HepG2 (cell line): ENCODE measurements around the gene NTN5. TPM values are rescaled to one million over a fixed set of nuclear protein-coding genes. Genes with fewer than 3 reads are reported as not detected.
A peak's percentile ranks its signal among the peaks of the same experiment; 100 is the strongest.

Source experiments
- ARID2 ChIP-seq: sonication (generic); formaldehyde crosslinking; IDR thresholded peaks from 2 replicates; pipeline ENCODE4 v1.8.1; 2022; ENCODE audit warnings: mild to moderate bottlenecking, missing genetic modification reagents, borderline replicate concordance
- ATF4 ChIP-seq, 2 experiments: fragments of 450-650 bp in 1 of 2; sonication (generic) in 1 of 2; formaldehyde crosslinking; IDR thresholded peaks; 2 replicates each; pipeline versions ENCODE4 v1.5.0 to v1.8.0; 2020 to 2022; ENCODE audit warnings: mild to moderate bottlenecking in 1 of 2, missing genetic modification reagents in 1 of 2
- BHLHE40 ChIP-seq: IDR thresholded peaks from 2 replicates; pipeline ENCODE4 v1.6.1; 2011; ENCODE audit warnings: low read length, improper control_type of control experiment
- CHCHD3 ChIP-seq: sonication (generic); formaldehyde crosslinking; IDR thresholded peaks from 2 replicates; pipeline ENCODE4 v1.8.0; 2022; ENCODE audit warnings: mild to moderate bottlenecking, missing genetic modification reagents, moderate library complexity
- ETV5 ChIP-seq: IDR thresholded peaks from 2 replicates; pipeline ENCODE4 v1.6.1; 2018; ENCODE audit warnings: missing biosample characterization, missing genetic modification reagents, inconsistent platforms, borderline replicate concordance
- GPN1 ChIP-seq: sonication (generic); formaldehyde crosslinking; IDR thresholded peaks from 2 replicates; pipeline ENCODE4 v1.5.1; 2020; ENCODE audit warnings: missing genetic modification reagents, borderline replicate concordance
- HOMEZ ChIP-seq: IDR thresholded peaks from 2 replicates; pipeline ENCODE4 v1.6.1; 2016; ENCODE audit warnings: low read depth
- JDP2 ChIP-seq: sonication (generic); formaldehyde crosslinking; IDR thresholded peaks from 2 replicates; pipeline ENCODE4 v1.8.1; 2022; ENCODE audit warnings: missing genetic modification reagents, borderline replicate concordance
- MATR3 ChIP-seq: sonication (generic); formaldehyde crosslinking; IDR thresholded peaks from 2 replicates; pipeline ENCODE4 v1.4.0; 2020; ENCODE audit warnings: missing genetic modification reagents
- POLR2AphosphoS2 ChIP-seq: IDR thresholded peaks from 2 replicates; pipeline ENCODE4 v1.6.1; 2011; ENCODE audit warnings: low read depth, low read length, improper control_type of control experiment
- RAD51 ChIP-seq: fragments of 450-650 bp; IDR thresholded peaks from 2 replicates; pipeline ENCODE4 v1.6.1; 2016; ENCODE audit warnings: borderline replicate concordance
- SOX13 ChIP-seq, 3 experiments: fragments of 450-650 bp in 1 of 3; sonication (generic) in 1 of 3; formaldehyde crosslinking in 1 of 3; IDR thresholded peaks in 2 of 3; conservative IDR thresholded peaks in 1 of 3; 2 replicates each; pipeline versions ENCODE4 v1.5.0 to v1.6.1; 2016 to 2020; ENCODE audit warnings: antibody characterized with exemption in 1 of 3, mild to moderate bottlenecking in 1 of 3, missing compliant biosample characterization in 1 of 3, missing genetic modification reagents in 1 of 3, moderate library complexity in 1 of 3
- STAT5B ChIP-seq: sonication (generic); formaldehyde crosslinking; IDR thresholded peaks from 2 replicates; pipeline ENCODE4 v1.4.0; 2020; ENCODE audit warnings: missing genetic modification reagents
- ZC3H4 ChIP-seq: sonication (generic); formaldehyde crosslinking; IDR thresholded peaks from 2 replicates; pipeline ENCODE4 v1.4.0; 2020; ENCODE audit warnings: missing genetic modification reagents, borderline replicate concordance
- ZFP82 ChIP-seq: sonication (generic); formaldehyde crosslinking; IDR thresholded peaks from 2 replicates; pipeline ENCODE4 v1.5.1; 2020; ENCODE audit warnings: mild to moderate bottlenecking, missing genetic modification reagents, borderline replicate concordance
- ZNF18 ChIP-seq: sonication (generic); formaldehyde crosslinking; IDR thresholded peaks from 2 replicates; pipeline ENCODE4 v1.8.0; 2022; ENCODE audit warnings: mild to moderate bottlenecking, missing genetic modification reagents; ENCODE audit not compliant: insufficient replicate concordance
- ZNF292 ChIP-seq: sonication (generic); formaldehyde crosslinking; IDR thresholded peaks from 2 replicates; pipeline ENCODE4 v1.8.1; 2022; ENCODE audit warnings: mild to moderate bottlenecking, low read depth, missing genetic modification reagents, borderline replicate concordance
- ZNF296 ChIP-seq: sonication (generic); formaldehyde crosslinking; conservative IDR thresholded peaks from 2 replicates; pipeline ENCODE4 v1.5.0; 2020; ENCODE audit warnings: mild to moderate bottlenecking, missing genetic modification reagents
- ZNF503 ChIP-seq: sonication (generic); formaldehyde crosslinking; IDR thresholded peaks from 2 replicates; pipeline ENCODE4 v1.4.0; 2020; ENCODE audit warnings: missing genetic modification reagents
- ZNF644 ChIP-seq: IDR thresholded peaks from 2 replicates; pipeline ENCODE4 v1.6.1; 2016; ENCODE audit warnings: low read depth
- ZNF737 ChIP-seq: sonication (generic); formaldehyde crosslinking; IDR thresholded peaks from 2 replicates; pipeline ENCODE4 v1.5.0; 2020; ENCODE audit warnings: missing genetic modification reagents, mild to moderate bottlenecking, borderline replicate concordance
- ZNF761 ChIP-seq: sonication (generic); formaldehyde crosslinking; conservative IDR thresholded peaks from 2 replicates; pipeline ENCODE4 v1.4.0; 2020; ENCODE audit warnings: mild to moderate bottlenecking, missing genetic modification reagents
- ZNF780A ChIP-seq: sonication (generic); formaldehyde crosslinking; IDR thresholded peaks from 2 replicates; pipeline ENCODE4 v1.8.0; 2022; ENCODE audit warnings: mild to moderate bottlenecking, missing genetic modification reagents, moderate library complexity
- polyA plus RNA-seq, 8 experiments: library from polyadenylated mRNA; depleted of rRNA in 3 of 8; stranded (reverse) in 7 of 8; unstranded in 1 of 8; fragments of >200 nt; fragmentation: Illumina TruSeq in 4 of 8; extraction: Trizol in 4 of 8; gene quantifications; 2 replicates each; pipeline versions ENCODE4 v1.2.1 to v1.2.3, GENCODE V29; 2011 to 2016; ENCODE audit warnings: low read depth in 4 of 8, missing spikeins in 1 of 8, mixed read lengths in 1 of 8; ENCODE audit not compliant: insufficient read depth in 1 of 8
- total RNA-seq, 5 experiments: library from RNA; depleted of rRNA; stranded (reverse); fragments of >200 nt; fragmentation: Illumina TruSeq; extraction: Trizol; gene quantifications; 2 replicates each; pipeline ENCODE4 v1.2.3, GENCODE V29; 2016; ENCODE audit warnings: low read depth in 1 of 5

The NTN5 gene
- total and polyA plus RNA-seq, 2 of the 13 experiments (the other 11 are each of a cell fraction or from before 2014, with no cell fraction given), result 0.05 TPM; not detected in 1

- no peak for TF ChIP-seq ATF4 (CRISPR knock-in tag; IDR thresholded peaks at IDR 0.05)
- TF ChIP-seq ZNF292 (CRISPR knock-in tag), result no peak
- no peak for TF ChIP-seq ZNF644 (CRISPR knock-in tag)
- TF ChIP-seq SOX13 (IDR thresholded peaks at IDR 0.05), result no peak
- TF ChIP-seq SOX13 (CRISPR knock-in tag; conservative IDR thresholded peaks at IDR 0.05 in 1 of 2, IDR thresholded peaks at IDR 0.05 in 1 of 2), result peak in 1 of 2 experiments; percentile 54; a peak in 1 of 4 replicates
- TF ChIP-seq CHCHD3, result no peak
- TF ChIP-seq ARID2 (CRISPR knock-in tag), result no peak
- 0 out of 2 replicates have a peak, but pooled peaks have one; percentile 32 for TF ChIP-seq HOMEZ (CRISPR knock-in tag)
- no peak for TF ChIP-seq POLR2AphosphoS2
- TF ChIP-seq ZFP82, result no peak
- TF ChIP-seq ZNF780A (CRISPR knock-in tag), result no peak
- peak; percentile 84; the same call in 1 of the 2 replicates for TF ChIP-seq ZC3H4
- no peak for TF ChIP-seq ZNF18 (CRISPR knock-in tag)
- TF ChIP-seq ZNF503 (CRISPR knock-in tag), result peak; percentile 67; the same call in 1 of the 2 replicates
- TF ChIP-seq MATR3, result no peak
- peak; percentile 50; the same call in 1 of the 2 replicates for TF ChIP-seq ETV5 (CRISPR knock-in tag)
- no peak for TF ChIP-seq STAT5B (CRISPR knock-in tag)
- TF ChIP-seq JDP2, result no peak
- TF ChIP-seq GPN1, result no peak
- TF ChIP-seq RAD51, result peak; percentile 63; the same call in 1 of the 2 replicates
- TF ChIP-seq BHLHE40, result peak; percentile 99
- no peak for TF ChIP-seq ZNF737 (CRISPR knock-in tag)
- TF ChIP-seq ZNF296 (CRISPR knock-in tag), result no peak
- TF ChIP-seq ZNF761 (CRISPR knock-in tag), result no peak
These were observed 38.2 kb downstream of the NTN5 start (continued) for GRCh38 chr19:48634424-48635262.
